ENCODE data around the gene FAM50B.
"Not testable (repeated sequence)": the region's sequence is repeated elsewhere in the genome, so short reads cannot be mapped to it uniquely, and the experiment has no call there.

The FAM50B gene

DNA sequence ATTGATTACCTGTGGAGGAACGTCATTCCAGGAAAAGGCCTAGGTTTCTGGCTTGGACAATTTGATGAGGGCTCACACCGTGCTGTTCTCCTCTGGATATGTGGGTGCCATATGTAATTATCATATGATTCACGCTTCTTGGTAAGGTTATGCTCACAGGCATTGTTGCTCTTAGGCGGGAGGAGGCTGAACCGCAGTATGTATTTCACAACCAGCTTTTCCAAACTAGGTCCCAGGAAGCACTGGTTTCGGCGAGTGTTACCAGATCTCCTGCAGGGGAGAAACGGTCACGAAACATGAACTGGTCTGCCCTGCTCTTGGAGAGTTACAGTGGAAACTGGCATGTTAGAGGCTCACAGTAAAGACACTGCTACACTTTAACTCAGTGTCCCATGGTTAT is 793 bp upstream of the FAM50B start:
- DNase-seq (ENCODE audit: low spot score): no peak

DNA sequence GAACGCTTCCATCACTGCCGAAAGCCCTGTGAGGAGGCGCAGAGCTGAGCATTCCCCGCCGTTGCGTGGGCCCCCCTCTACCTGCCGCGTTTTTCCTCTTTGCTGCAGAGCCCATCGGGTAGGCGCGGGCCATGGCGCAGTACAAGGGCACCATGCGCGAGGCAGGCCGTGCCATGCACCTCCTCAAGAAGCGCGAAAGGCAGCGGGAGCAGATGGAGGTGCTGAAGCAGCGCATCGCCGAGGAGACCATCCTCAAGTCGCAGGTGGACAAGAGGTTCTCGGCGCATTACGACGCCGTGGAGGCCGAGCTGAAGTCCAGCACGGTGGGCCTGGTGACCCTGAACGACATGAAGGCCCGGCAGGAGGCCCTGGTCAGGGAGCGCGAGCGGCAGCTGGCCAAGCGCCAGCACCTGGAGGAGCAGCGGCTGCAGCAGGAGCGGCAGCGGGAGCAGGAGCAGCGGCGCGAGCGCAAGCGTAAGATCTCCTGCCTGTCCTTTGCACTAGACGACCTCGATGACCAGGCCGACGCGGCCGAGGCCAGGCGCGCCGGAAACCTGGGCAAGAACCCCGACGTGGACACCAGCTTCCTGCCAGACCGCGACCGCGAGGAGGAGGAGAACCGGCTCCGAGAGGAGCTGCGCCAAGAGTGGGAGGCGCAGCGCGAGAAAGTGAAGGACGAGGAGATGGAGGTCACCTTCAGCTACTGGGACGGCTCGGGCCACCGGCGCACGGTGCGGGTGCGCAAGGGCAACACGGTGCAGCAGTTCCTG is 693 bp downstream of the FAM50B start:
- no peak for DNase-seq (ENCODE audit: low spot score)

DNA sequence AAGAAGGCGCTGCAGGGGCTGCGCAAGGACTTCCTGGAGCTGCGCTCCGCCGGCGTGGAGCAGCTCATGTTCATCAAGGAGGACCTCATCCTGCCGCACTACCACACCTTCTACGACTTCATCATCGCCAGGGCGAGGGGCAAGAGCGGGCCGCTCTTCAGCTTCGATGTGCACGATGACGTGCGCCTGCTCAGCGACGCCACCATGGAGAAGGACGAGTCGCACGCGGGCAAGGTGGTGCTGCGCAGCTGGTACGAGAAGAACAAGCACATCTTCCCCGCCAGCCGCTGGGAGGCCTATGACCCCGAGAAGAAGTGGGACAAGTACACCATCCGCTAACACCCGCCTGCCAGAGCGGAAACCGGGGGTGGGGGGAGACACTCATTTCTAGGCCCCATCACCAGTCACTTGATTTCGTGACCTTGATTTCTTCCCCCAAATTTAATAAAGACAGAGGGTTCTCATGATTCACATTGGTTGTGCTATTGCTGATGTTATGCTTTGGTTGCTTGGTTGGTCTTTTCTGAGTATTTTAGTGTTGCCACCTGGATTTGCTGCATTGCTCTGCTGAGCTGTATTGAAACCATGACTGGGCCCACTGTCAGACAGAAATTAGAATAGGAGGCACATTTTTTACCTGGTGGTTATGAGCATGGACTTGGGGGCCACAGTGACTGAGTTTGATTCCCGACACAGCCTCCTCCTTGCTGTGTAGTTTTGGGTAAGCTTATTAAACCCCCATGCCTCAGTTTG is 1.5 kb downstream of the FAM50B start:
- no peak for DNase-seq (ENCODE audit: low spot score)

DNA sequence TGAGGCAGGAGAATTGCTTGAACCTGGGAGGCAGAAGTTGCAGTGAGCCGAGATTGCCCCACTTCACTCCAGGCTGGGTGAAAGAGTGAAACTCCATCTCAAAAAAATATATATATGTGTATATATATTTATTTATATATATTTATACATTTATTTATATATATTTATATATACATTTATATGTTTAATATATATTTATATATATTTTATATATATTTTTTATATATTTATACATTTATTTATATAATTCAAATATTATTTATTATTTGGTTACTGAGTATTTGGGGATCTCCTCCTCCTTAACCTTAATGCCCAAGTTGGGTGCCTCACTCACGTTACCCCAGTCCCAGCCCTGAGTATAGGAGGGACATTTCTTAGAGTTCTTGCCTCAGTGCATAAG is 2.7 kb downstream of the FAM50B start:
- DNase-seq (ENCODE audit: low spot score): no peak

DNA sequence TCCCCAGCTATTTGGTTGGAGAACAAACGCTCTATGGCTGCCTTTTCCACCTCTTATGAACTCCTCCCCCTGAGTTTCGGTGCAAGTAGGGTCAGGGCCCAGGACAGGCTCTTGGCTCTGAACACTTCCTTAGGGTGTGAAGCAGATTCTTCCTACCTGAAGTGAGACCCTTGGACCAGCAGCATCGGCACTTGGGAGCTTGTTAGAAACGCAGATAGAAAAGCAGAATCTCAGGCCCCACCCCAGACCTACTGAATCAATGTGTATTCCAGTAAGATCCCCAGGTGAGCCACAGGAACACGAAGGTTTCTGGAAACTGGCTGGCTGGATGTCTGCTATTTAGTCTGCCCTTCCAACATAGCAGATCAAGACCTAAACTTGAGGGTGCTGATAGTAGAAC is 3.2 kb downstream of the FAM50B start:
- no peak for DNase-seq (ENCODE audit: low spot score)

DNA sequence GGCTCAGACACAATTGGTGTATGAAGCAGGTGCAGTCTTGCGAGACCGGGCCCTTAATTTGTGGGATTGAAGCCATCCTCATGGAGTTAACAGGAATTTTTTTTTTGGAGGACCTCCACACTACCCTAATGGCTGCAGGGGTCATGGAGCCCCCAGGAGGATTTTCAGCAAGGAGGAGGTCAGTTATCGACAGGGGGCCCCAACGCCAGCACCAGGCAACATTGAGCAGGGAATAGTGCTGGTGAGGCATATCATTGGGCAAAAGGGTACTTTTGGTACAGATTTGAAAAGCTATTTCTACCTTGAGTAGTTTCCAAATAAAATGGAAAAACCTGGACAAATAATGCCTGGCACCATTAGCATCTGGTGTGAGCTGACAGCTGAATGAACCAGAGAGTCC is 6.7 kb downstream of the FAM50B start:
- no peak for DNase-seq (ENCODE audit: low spot score)

DNA sequence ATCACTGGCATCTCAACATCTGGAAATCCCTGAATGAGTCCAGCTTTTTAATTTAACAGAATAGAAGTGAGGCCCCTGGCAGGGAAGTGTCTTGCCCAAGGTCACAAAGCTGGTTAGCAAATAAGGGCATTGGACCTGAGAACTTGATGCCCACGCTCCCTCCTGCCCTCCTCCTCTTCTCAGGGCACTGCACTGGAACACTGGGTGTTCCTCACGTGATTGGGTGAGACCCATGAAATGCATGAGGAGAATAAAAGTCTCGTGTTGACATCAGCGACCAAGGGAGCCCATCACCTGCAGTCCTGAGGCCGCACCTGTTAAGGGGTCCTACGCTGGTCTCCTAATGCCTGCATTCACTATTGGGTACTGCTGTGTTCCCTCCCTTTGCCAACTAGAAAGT is 7.4 kb downstream of the FAM50B start:
- no peak for DNase-seq (ENCODE audit: low spot score)

DNA sequence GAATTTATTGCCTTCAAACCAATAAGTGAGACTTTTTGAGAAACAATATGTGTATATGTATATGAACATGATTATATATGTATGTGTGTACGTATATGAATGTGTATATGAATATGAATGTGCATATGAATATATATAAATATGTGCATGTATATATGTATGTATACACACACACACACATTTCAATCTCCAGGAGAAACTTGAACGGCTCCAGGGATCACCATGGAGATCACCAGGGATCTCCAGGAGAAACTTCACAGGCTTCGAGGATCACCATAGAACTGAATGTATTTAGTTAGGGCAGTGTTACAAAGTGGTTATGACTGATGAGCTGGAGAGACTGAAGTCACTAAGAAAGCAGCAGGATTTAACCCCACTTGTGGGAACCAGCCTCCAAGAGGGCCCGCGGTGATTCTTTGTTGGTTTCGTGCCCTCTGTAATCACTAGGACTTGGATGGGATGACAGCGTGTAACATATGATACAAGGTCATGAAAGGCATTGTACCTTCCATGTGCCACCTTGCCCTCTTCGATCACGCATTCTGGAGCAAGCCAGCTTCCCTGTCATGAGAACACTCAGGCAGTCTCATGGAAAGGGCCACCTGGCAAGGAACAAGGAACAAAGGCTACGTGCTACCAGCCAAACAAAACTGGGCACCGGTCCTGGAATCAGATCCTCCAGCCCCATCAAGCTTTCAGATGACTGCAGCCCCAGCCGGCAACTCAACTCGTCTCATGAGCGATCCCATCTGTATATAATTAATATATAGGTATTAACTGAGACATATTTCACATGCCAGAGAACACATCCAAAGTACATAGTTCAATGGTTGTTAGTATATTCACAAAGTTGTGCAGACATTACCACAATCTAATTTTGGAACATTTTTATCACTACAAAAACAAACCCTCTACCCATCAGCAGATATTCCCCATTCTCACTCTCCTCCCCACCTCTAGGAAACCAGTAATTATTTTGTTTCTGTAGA is 8.6 kb downstream of the FAM50B start:
- no peak for DNase-seq (ENCODE audit: low spot score)

DNA sequence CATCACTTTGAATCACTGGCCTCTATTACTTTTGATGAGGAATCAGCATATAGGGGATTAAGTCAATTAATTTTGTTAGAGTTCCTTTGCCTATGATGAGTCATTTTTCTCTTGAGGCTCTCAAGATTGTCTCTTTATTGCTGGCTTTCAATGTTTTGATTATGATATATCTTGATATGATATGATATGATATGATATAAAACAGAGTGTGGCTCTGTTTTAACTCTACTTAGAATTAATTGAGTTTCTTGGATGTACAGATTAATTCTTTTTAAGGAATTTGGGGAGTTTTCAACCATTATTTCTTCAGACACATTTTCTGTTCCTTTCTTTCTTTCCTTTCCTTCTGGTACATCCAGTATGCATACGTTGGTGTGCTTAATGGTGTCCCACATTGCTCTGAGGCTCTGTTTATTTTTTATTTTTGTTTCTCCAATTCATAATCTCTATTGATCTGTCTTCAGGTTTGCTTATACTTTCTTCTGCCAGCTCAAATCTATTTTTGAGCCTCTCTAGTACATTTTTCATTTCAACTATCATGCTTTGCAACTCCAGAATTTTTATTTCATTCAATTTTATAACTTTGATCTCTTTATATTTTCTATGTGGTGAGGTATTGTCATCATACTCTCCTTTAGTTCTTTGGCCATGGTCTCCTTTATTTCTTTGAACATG is 10.8 kb downstream of the FAM50B start:
- no peak for DNase-seq (ENCODE audit: low spot score)

DNA sequence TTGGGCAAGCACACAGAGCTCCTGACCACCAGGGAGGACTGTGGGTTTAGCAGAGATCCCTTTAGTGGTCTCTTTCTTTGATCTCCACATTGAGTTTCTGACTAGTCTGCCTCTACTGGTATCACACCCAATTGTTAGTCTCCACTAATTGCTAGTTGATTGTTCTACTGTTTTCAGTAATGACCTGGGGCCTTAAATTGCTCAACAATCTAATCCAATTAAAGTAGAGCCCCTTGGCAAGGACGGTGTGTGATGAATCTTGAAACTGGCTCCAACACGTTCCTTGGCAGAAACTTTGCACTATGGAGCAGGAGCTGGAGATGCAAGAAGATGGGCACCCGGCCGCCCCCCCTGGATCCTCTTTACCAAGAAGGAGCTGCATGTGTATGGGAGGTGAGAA is 12.3 kb downstream of the FAM50B start:
- no peak for DNase-seq (ENCODE audit: low spot score)

DNA sequence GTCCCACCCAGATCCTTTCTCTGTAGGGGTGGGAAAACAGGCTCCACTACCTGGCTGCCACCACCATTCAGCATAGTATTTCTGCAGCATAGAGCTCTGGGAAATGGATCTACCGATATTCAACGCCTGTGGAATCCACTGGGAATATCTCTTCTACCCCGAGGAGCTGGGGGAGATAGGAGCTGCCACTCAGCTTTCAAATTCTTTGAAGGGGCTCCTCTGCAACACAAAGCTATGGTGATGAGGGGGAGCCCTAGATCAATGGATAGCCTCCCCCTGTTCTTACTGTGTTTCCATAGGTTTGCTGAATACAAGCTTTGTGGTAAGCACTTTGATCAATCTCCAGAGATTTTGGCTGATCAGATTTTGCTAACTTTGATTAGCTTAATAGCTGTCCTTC is 12.9 kb downstream of the FAM50B start:
- DNase-seq (ENCODE audit: low spot score): no peak

DNA sequence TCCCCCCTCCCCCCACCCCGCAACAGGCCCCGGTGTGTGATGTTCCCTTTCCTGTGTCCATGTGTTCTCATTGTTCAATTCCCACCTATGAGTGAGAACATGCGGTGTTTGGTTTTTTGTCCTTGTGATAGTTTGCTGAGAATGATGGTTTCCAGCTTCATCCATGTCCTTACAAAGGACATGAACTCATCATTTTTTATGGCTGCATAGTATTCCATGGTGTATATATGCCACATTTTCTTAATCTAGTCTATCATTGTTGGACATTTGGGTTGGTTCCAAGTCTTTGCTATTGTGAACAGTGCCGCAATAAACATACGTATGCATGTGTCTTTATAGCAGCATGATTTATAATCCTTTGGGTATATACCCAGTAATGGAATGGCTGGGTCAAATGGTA is 14.1 kb downstream of the FAM50B start:
- not testable (repeated sequence) for DNase-seq (ENCODE audit: low spot score)

DNA sequence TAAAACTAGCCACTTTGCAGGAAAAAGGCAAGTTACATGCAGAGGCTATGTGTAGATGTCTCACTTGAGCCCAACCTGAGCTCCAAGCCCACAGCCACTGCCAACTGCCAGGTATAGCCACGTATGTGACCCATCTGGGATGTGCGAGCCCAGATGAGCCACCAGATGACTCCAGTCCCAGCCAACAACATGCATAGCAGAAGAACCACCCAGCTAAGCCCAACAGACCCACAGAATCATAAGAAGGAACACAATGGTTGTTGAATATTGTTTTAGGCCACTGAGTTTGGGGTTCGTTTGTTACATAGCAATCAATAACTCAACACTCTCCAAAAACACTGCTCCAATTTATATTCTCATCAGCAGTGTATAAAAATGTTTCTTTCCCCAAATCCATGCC is 16.3 kb downstream of the FAM50B start:
- no peak for DNase-seq (ENCODE audit: low spot score)

DNA sequence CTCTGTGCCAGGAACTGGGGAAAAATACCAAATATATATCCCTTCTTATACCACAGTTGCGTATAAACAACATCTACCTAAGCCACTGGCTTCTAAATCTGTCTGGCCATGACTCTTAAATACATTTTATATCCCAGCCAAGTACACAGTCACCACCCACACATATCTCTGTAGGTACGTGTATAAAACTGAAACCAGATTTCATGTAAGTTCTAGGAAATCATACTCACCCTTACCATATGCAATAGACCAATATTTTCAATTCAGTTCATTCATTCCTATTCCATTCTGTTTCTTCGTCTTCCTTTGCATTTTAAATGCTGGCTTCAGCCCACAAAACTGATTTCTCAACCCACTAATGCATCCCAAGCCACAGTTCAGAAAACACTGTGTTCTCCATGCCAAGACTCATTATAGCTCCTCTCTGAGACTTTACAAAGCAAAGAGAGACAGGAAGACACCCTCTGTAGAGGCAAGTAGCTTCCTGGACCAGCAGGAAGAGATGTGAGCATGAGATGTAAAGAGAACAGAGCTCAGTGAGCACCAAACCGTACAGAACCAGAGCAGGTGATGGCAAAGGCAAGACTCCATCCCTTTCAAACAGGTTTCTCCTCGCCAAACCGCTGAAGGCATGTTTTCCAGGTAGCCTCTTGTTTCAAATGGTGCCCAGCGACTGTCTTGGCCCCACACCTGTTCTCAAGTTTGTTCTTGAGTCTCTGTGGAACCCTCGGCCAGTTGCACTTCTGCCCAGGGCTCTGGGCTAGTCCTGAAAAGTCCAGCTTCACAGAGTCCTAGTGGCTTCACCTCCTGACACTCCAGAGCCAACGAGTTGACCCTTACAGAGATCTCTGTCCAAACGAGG is 18.7 kb downstream of the FAM50B start:
- no peak for DNase-seq (ENCODE audit: low spot score)

DNA sequence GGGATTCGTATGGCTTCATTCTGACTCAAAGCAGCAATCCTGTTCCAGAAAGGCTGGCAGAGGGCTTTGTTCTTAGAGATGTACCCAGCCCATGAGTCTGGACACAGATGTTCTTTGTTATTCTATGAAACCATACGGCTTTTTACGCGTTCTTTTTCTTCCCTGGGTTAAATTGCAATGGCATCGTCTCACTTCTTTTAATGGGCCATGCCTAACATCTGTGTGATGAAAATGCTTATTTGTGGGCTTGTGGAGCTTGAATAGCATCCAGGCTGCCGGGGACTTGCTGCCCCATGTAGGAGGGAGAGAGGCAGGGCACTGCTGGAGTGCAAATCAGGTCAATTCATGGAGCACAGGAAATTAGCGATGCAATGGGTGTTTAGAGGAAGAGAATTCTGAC is 19.4 kb downstream of the FAM50B start:
- DNase-seq (ENCODE audit: low spot score): no peak

DNA sequence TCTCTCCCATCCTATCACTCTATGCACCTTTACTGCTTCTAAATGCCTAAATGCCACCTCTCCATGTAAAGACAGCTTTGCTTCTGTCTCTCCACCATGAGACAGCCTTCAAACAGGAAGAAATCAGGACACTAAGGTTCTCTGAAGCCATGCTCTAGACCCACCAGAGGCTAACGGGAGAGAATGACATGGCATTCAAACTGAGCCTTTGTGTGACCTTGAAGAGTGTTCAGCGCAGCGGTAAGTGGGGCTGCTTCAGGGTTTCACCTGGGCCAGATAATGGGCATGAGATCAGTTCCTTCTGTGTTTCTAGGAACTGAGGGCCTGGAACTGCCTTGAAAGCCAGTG is 20.1 kb downstream of the FAM50B start:
- no peak for DNase-seq (ENCODE audit: low spot score)

DNA sequence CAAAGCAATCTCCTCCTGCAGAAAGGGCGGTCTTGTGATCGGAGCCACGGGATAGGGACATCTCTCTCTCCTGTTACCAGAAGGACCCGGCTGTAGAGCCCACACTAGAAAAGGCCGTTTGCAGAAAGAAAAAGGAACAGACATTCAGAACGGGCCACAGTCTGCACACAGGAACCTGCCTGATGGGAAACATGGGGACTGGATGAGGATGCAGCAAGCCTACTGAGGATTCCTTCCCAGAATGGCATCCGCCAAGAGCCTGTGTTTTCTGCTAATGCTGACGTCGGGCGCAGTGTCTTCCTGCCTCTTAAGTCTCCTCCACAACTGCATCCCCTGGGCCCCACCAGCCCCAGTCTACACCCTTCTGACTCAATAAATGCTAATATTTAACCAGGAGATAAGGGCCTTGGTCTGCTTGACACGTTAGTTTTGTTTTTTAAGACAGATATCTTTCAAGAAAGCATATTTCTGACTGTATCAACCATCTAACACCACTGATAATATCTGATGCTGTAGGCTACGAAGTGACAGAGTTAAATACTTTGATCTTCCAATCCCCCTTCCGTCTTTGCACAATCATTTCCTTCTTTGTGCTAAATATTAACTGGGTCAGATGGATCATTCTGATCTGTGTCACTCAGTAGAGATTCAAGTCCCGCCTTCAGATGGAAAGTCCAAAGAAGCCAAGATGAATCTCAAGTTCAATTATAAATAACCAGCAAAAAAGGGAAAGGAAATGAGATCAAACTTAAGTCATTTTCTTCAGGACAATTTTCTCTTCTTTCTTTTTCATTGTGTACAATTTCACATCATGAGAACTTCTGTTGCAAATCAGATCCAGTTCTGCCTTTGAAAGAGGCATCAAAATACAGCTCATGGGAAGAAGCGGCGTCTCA is 20.7 kb downstream of the FAM50B start:
- DNase-seq (ENCODE audit: low spot score): no peak

DNA sequence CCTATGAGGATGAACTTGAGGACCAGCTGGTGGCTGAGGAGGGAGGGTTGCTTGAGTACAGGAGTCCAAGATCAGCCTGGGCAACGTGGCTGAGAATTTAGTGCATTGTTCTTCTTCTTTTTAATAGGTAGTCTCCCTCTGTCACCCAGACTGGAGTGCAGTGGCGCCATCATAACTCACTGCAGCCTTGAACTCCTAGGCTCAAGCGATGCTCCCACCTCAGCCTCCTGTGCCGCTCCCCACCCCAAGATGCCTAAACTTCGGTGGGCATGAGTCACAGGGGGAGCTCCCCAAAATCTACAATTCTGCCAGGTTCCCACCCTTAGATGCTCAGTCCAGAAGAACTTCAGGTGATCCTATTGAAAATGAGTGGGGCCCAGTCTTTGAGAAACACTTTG is 21.4 kb downstream of the FAM50B start:
- no peak for DNase-seq (ENCODE audit: low spot score)

DNA sequence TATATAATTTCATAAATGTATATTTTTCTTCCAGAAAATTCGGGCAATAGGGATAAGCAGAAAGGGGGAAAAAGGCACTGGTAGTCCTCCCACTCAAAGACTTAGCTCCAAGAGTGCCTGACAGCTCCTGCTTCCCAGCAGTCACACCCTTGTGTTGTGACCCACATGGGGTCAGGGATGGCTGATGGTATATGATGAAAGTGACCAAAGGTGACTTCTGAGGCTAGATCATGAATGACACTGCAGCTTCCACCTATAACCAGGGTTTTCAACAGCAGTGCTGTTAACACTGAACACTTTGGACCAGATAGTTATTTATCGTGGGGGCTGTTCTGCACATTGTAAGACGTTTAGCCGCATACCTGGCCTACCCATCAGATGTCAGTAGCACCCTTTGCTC is 22.3 kb downstream of the FAM50B start:
- DNase-seq (ENCODE audit: low spot score): no peak

DNA sequence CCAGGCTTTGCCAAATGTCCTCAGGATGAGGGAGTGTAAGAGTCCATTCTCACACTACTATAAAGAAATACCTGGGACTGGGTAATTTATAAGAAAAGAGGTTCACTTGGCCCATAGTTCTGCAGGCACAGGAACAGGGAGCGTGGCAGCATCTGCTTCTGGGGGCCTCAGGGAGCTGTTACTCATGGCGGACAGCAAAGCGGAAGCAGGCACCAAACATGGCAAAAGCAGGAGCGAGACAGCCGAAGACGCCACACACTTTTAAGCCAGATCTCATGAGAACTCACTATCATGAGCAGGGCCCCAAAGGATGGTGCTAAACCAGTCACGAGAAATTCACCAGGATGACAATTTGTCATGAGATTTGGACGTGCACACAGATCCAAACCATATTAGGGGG is 22.8 kb downstream of the FAM50B start:
- no peak for DNase-seq (ENCODE audit: low spot score)

Data from HuH-7 (cell line).